Panc1 (cell line): ENCODE measurements around the gene TMEM273. TPM values are rescaled to one million over a fixed set of nuclear protein-coding genes. Genes with fewer than 3 reads are reported as not detected.

Source experiments
- ATAC-seq: fragments of 200-7000 bp; cut with Tn5 transposase; 2 replicates; pipeline ENCODE4 v1.9.1; 2020; ENCODE audit warnings: mild to moderate bottlenecking, moderate library complexity
- BruUV-seq: library from RNA; stranded (reverse); fragments of 400-500 nt; replicated peaks from 2 replicates; lab custom pipeline; 2021; lab: Mats Ljungman, UMichigan
- CTCF ChIA-PET: fragments of 300-600 bp; sonication (Branson Sonifier 250); formaldehyde crosslinking; loops from one replicate; lab custom pipeline; 2022; ENCODE audit warnings: antibody characterized with exemption; lab: Charles Lee
- POLR2A ChIA-PET: fragments of 300-600 bp; sonication (Branson Sonifier 250); formaldehyde crosslinking; loops from one replicate; lab custom pipeline; 2022; ENCODE audit warnings: antibody characterized with exemption; lab: Charles Lee
- DNase-seq: peaks from one replicate; pipeline ENCODE4 v3.0.0-alpha.2; 2010; ENCODE audit warnings: low read depth, low spot score
- H3K27ac ChIP-seq: 2 replicates; pipeline ENCODE4 v1.5.1; 2011; ENCODE audit warnings: mild to moderate bottlenecking, low read length, inconsistent platforms
- H3K27me3 ChIP-seq: fragments of 200-500 bp; sonication (Bioruptor generic); 2 replicates; pipeline ENCODE4 v1.6.0; 2014; ENCODE audit warnings: low read length, inconsistent platforms; ENCODE audit not compliant: control insufficient read depth, insufficient read depth
- H3K36me3 ChIP-seq: fragments of 200-500 bp; sonication (Bioruptor generic); 2 replicates; pipeline ENCODE4 v1.5.1; 2014; ENCODE audit warnings: inconsistent platforms, mild to moderate bottlenecking, low read length, moderate library complexity; ENCODE audit not compliant: control insufficient read depth, insufficient read depth
- H3K4me1 ChIP-seq: 2 replicates; pipeline ENCODE4 v1.5.1; 2011; ENCODE audit warnings: inconsistent platforms, mild to moderate bottlenecking, low read length, moderate library complexity; ENCODE audit not compliant: control insufficient read depth, insufficient read depth
- H3K4me3 ChIP-seq, 2 experiments: 2 replicates each; pipeline ENCODE4 v1.5.1; 2011 to 2012; ENCODE audit warnings: low read depth in 2 of 2, low read length in 2 of 2, mild to moderate bottlenecking in 2 of 2, inconsistent platforms in 1 of 2, moderate library complexity in 1 of 2
- H3K9me3 ChIP-seq: fragments of 200-500 bp; sonication (Bioruptor generic); 2 replicates; pipeline ENCODE4 v1.5.1; 2014; ENCODE audit warnings: low read depth, mild to moderate bottlenecking, inconsistent platforms, low read length, moderate library complexity; ENCODE audit not compliant: control insufficient read depth, insufficient read depth
- REST ChIP-seq, 2 experiments: IDR thresholded peaks; 2 replicates each; pipeline ENCODE4 v1.6.1; 2011 to 2012; ENCODE audit warnings: low read depth in 2 of 2, control low read depth in 1 of 2, low read length in 1 of 2, mild to moderate bottlenecking in 1 of 2, moderate library complexity in 1 of 2; ENCODE audit not compliant: insufficient read depth in 1 of 2
- SIN3A ChIP-seq: IDR thresholded peaks from 2 replicates; pipeline ENCODE4 v1.6.1; 2012; ENCODE audit warnings: low read depth, mild to moderate bottlenecking, low read length, moderate library complexity, borderline replicate concordance; ENCODE audit not compliant: insufficient read depth
- TCF7L2 ChIP-seq: IDR thresholded peaks from 2 replicates; pipeline ENCODE4 v1.6.1; 2011; ENCODE audit warnings: mild to moderate bottlenecking, low read depth, low read length, inconsistent platforms
- in situ Hi-C: cut with HindIII; loops from 2 replicates; pipeline ENCODE4 v1.10.0; 2016; ENCODE audit warnings: low sequenced_read_pairs, low pct_unique_long_range_greater_than_20kb
- intact Hi-C: fragments of 100-400 bp; cut with micrococcal nuclease; formaldehyde crosslinking; loops from one replicate; pipeline ENCODE4 v1.10.0; 2022; ENCODE audit not compliant: unreplicated experiment
- total RNA-seq: library from RNA; stranded (reverse); gene quantifications from one replicate; pipeline ENCODE4 v1.2.1, GENCODE V29; 2021; ENCODE audit not compliant: unreplicated experiment

The TMEM273 gene
- total RNA-seq, 1 experiment from 2014 or later, result 0.23 TPM

GRCh38 chr10:49175587-49176309, 12.4 kb downstream of the TMEM273 start:
- H3K27me3 ChIP-seq, result 0 out of 2 replicates have a peak, but pooled peaks cover under 1% of the 10 kb centered on the region
- DNase-seq (no peak), ATAC-seq (no peak)
- intact Hi-C loops (no loop called here), in situ Hi-C loops (no loop called here)
- CTCF ChIA-PET, result no interaction called here
- H3K4me1 ChIP-seq, result no peaks in the 10 kb centered on the region
- POLR2A ChIA-PET, result no interaction called here
- TF ChIP-seq SIN3A (no peak), TCF7L2 (no peak), REST (IDR thresholded peaks at IDR 0.05; ENCODE audit: insufficient read depth in 1 of 2, low read depth in 2 of 2, low read length in 1 of 2) (no peak)
- no TSS peak for BruUV-seq
- no peak overlapping the region for H3K4me3 ChIP-seq
- H3K9me3 ChIP-seq, result no peaks in the 10 kb centered on the region
- no peaks in the 10 kb centered on the region for H3K36me3 ChIP-seq
- H3K27ac ChIP-seq, result no peak overlapping the region

- Histone ChIP-seq H3K27ac (no peak overlapping the region), H3K27me3 (no peaks in the 10 kb centered on the region), H3K36me3 (no peaks in the 10 kb centered on the region), H3K9me3 (no peaks in the 10 kb centered on the region), H3K4me3 (no peak overlapping the region), H3K4me1 (no peaks in the 10 kb centered on the region)
- no peak for ATAC-seq
- CTCF ChIA-PET, result no interaction called here
- no peak for TF ChIP-seq TCF7L2
- in situ Hi-C loops (no loop called here), intact Hi-C loops (no loop called here)
- POLR2A ChIA-PET, result no interaction called here
- no TSS peak for BruUV-seq
- DNase-seq, result no peak
Measured at GRCh38 chr10:49174926-49175500, 13.2 kb downstream of the TMEM273 start.

GRCh38 chr10:49174261-49174925, 13.8 kb downstream of the TMEM273 start:
- no TSS peak for BruUV-seq
- no peak overlapping the region for H3K27ac ChIP-seq
- intact Hi-C loops (no loop called here), in situ Hi-C loops (no loop called here)
- ChIA-PET POLR2A (interaction anchor here (0.6 kb wide), 1 partner anchor 12 kb away, joined by 3 read pairs; no protein-coding TSS in a partner anchor), CTCF (no interaction called here)
- DNase-seq (no peak), ATAC-seq (no peak)
- H3K9me3 ChIP-seq, result no peaks in the 10 kb centered on the region
- H3K27me3 ChIP-seq, result no peaks in the 10 kb centered on the region
- no peaks in the 10 kb centered on the region for H3K36me3 ChIP-seq
- no peak overlapping the region for H3K4me3 ChIP-seq
- TF ChIP-seq SIN3A (no peak), REST (IDR thresholded peaks at IDR 0.05; ENCODE audit: insufficient read depth in 1 of 2, low read depth in 2 of 2, low read length in 1 of 2) (no peak)
- H3K4me1 ChIP-seq, result no peaks in the 10 kb centered on the region
